Measurements from ENCODE around the gene SIX4.

SIX4 gene

GRCh38 chr14:60721326-60722106 lies 2.6 kb downstream of the SIX4 start:
- no peak for DNase-seq

GRCh38 chr14:60720962-60721325 lies 3.2 kb downstream of the SIX4 start:
- no peak for DNase-seq

- DNase-seq = no peak
Measured at GRCh38 chr14:60720391-60720790, 3.8 kb downstream of the SIX4 start.

GRCh38 chr14:60713513-60713912 lies 10.6 kb downstream of the SIX4 start:
- no peak for DNase-seq

- DNase-seq = no peak
Measured at GRCh38 chr14:60710494-60710893, 13.7 kb downstream of the SIX4 start.

GRCh38 chr14:60707858-60708257 lies 16.3 kb downstream of the SIX4 start:
- no peak for DNase-seq

- DNase-seq = no peak
Measured at GRCh38 chr14:60705100-60705499, 19.1 kb downstream of the SIX4 start.

GRCh38 chr14:60700598-60700997 lies 23.6 kb downstream of the SIX4 start:
- no peak for DNase-seq

- no peak for DNase-seq
Measured at GRCh38 chr14:60695327-60695726, 28.8 kb downstream of the SIX4 start.

- DNase-seq = no peak
Measured at GRCh38 chr14:60691383-60692113, 32.6 kb downstream of the SIX4 start.

- DNase-seq = no peak
Measured at GRCh38 chr14:60686865-60687264, 37.3 kb downstream of the SIX4 start.

GRCh38 chr14:60684203-60684602 lies 39.9 kb downstream of the SIX4 start:
- DNase-seq = no peak

- no peak for DNase-seq
Measured at GRCh38 chr14:60681271-60681670, 42.9 kb downstream of the SIX4 start.

- DNase-seq = no peak
Measured at GRCh38 chr14:60680511-60680910, 43.6 kb downstream of the SIX4 start.

- no peak for DNase-seq
Measured at GRCh38 chr14:60679566-60680258, 44.4 kb downstream of the SIX4 start.

- no peak for DNase-seq
Measured at GRCh38 chr14:60677701-60678100, 46.5 kb downstream of the SIX4 start.

- DNase-seq = no peak
Measured at GRCh38 chr14:60670989-60671388, 53.2 kb downstream of the SIX4 start.

- DNase-seq = no peak
Measured at GRCh38 chr14:60668431-60669112, 55.6 kb downstream of the SIX4 start.

GRCh38 chr14:60665177-60665550 lies 59.0 kb downstream of the SIX4 start:
- DNase-seq = no peak

GRCh38 chr14:60662982-60663381 lies 61.2 kb downstream of the SIX4 start:
- no peak for DNase-seq

- DNase-seq = no peak
Measured at GRCh38 chr14:60661721-60662120, 62.4 kb downstream of the SIX4 start.

Measured in SIG-M5 (cell line).